ENCODE measurements around the gene ICE1. TPM values are rescaled to one million over a fixed set of nuclear protein-coding genes. Genes with fewer than 3 reads are reported as not detected.

The ICE1 gene
- total RNA-seq, 1 experiment from 2014 or later = 48.9 TPM

- TF ChIP-seq MAX (CRISPR knock-in tag; IDR thresholded peaks at IDR 0.05) = peak; percentile 75
- no peak for TF ChIP-seq HMGA2 (CRISPR knock-in tag; IDR thresholded peaks at IDR 0.05)
- no peak for TF ChIP-seq RELA (CRISPR knock-in tag; IDR thresholded peaks at IDR 0.05; ENCODE audit: borderline replicate concordance)
- TF ChIP-seq CREB1 (CRISPR knock-in tag; IDR thresholded peaks at IDR 0.05) = 0 out of 2 replicates have a peak, but pooled peaks have one; percentile 35
- peak; percentile 54 for TF ChIP-seq SP1 (CRISPR knock-in tag; conservative IDR thresholded peaks at IDR 0.05)
- TF ChIP-seq ETV6 (CRISPR knock-in tag; IDR thresholded peaks at IDR 0.05) = peak; percentile 46; the same call in 1 of the 2 replicates
- 0 out of 2 replicates have a peak, but pooled peaks have one; percentile 27 for TF ChIP-seq AFF4 (CRISPR knock-in tag; IDR thresholded peaks at IDR 0.05; ENCODE audit: borderline replicate concordance)
- no peak for TF ChIP-seq SMAD4 (CRISPR knock-in tag; IDR thresholded peaks at IDR 0.05)
- peak; percentile 94 for ATAC-seq
- POLR2A ChIA-PET = interaction anchor here (0.6 to 0.9 kb wide), 2 partner anchors 73 to 328 kb away, joined by 3 read pairs; no protein-coding TSS in a partner anchor
- Mint-ChIP-seq H3K27ac (no peak overlapping the region), H3K4me3 (peak overlapping the region; percentile 55), H3K27me3 (ENCODE audit: low read depth) (peaks cover 23% of the 10 kb centered on the region), H3K36me3 (peaks cover 2% of the 10 kb centered on the region; the same call in 1 of the 2 replicates), H3K4me1 (peaks cover 49% of the 10 kb centered on the region), H3K9me3 (no peaks in the 10 kb centered on the region)
- DNase-seq (ENCODE audit: low spot score) = peak; percentile 98
- CTCF ChIA-PET = interaction anchor here (0.6 to 2.4 kb wide), 12 partner anchors 14 to 883 kb away, joined by 3 to 13 read pairs (median 4); partner anchors contain the start of gene MED10
These were observed 72.3 kb downstream of the ICE1 start for GRCh38 chr5:5494489-5495402.

GRCh38 chr5:5497152-5497788 lies 74.8 kb downstream of the ICE1 start:
- H3K27ac Mint-ChIP-seq = no peak overlapping the region
- H3K9me3 Mint-ChIP-seq = 0 out of 2 replicates have a peak, but pooled peaks cover under 1% of the 10 kb centered on the region
- peaks cover 2% of the 10 kb centered on the region; the same call in 1 of the 2 replicates for H3K36me3 Mint-ChIP-seq
- no peak for TF ChIP-seq NR1H2 (CRISPR knock-in tag; IDR thresholded peaks at IDR 0.05)
- peak; percentile 73 for TF ChIP-seq USF2 (CRISPR knock-in tag; IDR thresholded peaks at IDR 0.05)
- TF ChIP-seq USF1 (CRISPR knock-in tag; IDR thresholded peaks at IDR 0.05) = peak; percentile 78
- TF ChIP-seq AFF4 (CRISPR knock-in tag; IDR thresholded peaks at IDR 0.05; ENCODE audit: borderline replicate concordance) = no peak
- ATAC-seq (peak; percentile 18), DNase-seq (ENCODE audit: low spot score) (peak; percentile 55)
- H3K27me3 Mint-ChIP-seq (ENCODE audit: low read depth) = peaks cover 23% of the 10 kb centered on the region
- POLR2A ChIA-PET = interaction anchor here (0.5 to 0.9 kb wide), 2 partner anchors 240 to 384 kb away, joined by 3 read pairs; no protein-coding TSS in a partner anchor
- CTCF ChIA-PET = interaction anchor here (0.8 to 2.4 kb wide), 15 partner anchors 10 to 390 kb away, joined by 3 to 14 read pairs (median 4); no protein-coding TSS in a partner anchor
- peaks cover 49% of the 10 kb centered on the region for H3K4me1 Mint-ChIP-seq
- no peak overlapping the region for H3K4me3 Mint-ChIP-seq

Measured in WTC11 (cell line).